GM13977 (cell line): Measurements from ENCODE around the gene TIMP3.
"Not testable (repeated sequence)": the region's sequence is repeated elsewhere in the genome, so short reads cannot be mapped to it uniquely, and the experiment has no call there.

ENCODE experiments used
- DNase-seq: peaks from one replicate; pipeline ENCODE4 v3.0.0; 2012; ENCODE audit warnings: low spot score
- CTCF ChIP-seq: IDR thresholded peaks from 2 replicates; pipeline ENCODE4 v1.5.1; 2012; ENCODE audit warnings: mild to moderate bottlenecking, control low read depth; ENCODE audit not compliant: insufficient read depth; ENCODE audit errors: extremely low read depth, missing control alignments
- in situ Hi-C: fragments of 300-500 bp; cut with MboI; formaldehyde crosslinking; loops from one replicate; pipeline ENCODE4 v1.12.0; 2022; ENCODE audit warnings: low sequenced_read_pairs, low pct_unique_long_range_greater_than_20kb, mixed read lengths, inconsistent platforms; ENCODE audit not compliant: unreplicated experiment

TIMP3 gene

GRCh38 chr22:32801537-32802236 lies at the start of gene TIMP3:
Gene TIMP3, plus strand, starts transcription at chr22:32801705. Its CDS starts 297 bp downstream, at chr22:32802002.
- peak; percentile 59 for DNase-seq
- in situ Hi-C loops: no loop called here
- TF ChIP-seq CTCF: no peak

- in situ Hi-C loops: no loop called here
- DNase-seq: no peak
- TF ChIP-seq CTCF: no peak
Observed at GRCh38 chr22:32752326-32752725, 49.2 kb upstream of the TIMP3 start.

- no peak for DNase-seq
- TF ChIP-seq CTCF: no peak
- in situ Hi-C loops: no loop called here
Observed at GRCh38 chr22:32752816-32753520, 48.5 kb upstream of the TIMP3 start.

- no peak for TF ChIP-seq CTCF
- in situ Hi-C loops: no loop called here
- no peak for DNase-seq
Observed at GRCh38 chr22:32753591-32753990, 47.9 kb upstream of the TIMP3 start.

GRCh38 chr22:32754413-32755041 lies 47.0 kb upstream of the TIMP3 start:
- DNase-seq: no peak
- in situ Hi-C loops: no loop called here
- TF ChIP-seq CTCF: no peak

GRCh38 chr22:32757086-32757762 lies 44.3 kb upstream of the TIMP3 start:
- DNase-seq, in situ Hi-C loops: not testable (repeated sequence)

GRCh38 chr22:32758866-32759385 lies 42.6 kb upstream of the TIMP3 start:
- in situ Hi-C loops: no loop called here
- TF ChIP-seq CTCF: no peak
- DNase-seq: no peak
